ENCODE data around the gene CALU. TPM values are rescaled to one million over a fixed set of nuclear protein-coding genes. Genes with fewer than 3 reads are reported as not detected.

The CALU gene
- total RNA-seq, 1 experiment from 2014 or later: 147 TPM

DNA sequence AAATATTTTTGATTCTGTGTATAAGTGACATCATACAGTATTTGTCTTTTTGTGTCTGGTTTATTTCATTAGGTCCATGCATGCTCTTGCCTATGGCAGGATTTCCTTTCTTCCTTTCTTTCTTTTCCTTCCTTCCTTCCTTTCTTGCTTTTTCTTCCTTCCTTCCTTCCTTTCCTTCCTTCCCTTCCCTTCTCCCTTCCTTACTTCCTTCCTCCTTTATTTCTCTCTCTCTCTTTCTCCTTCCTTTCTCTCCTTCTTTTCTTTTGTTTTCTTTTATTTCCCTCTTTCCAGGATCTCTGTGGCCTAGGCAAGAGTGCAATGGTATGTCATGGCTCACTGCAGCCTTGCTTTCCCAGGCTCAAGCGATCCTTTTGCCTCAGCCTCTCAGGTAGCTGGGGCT, 31.4 kb upstream of the CALU start:
- no peaks in the 10 kb centered on the region for H3K27me3 Mint-ChIP-seq (ENCODE audit: insufficient read depth, unreplicated experiment)
- H3K27ac Mint-ChIP-seq (ENCODE audit: low read depth, unreplicated experiment): no peak overlapping the region
- no peak overlapping the region for H3K4me3 Mint-ChIP-seq (ENCODE audit: unreplicated experiment)
- no peaks in the 10 kb centered on the region for H3K9me3 Mint-ChIP-seq (ENCODE audit: unreplicated experiment)
- CTCF ChIA-PET: interaction anchor here (1.1 kb wide), 1 partner anchor 99 kb away, joined by 4 read pairs; no protein-coding TSS in a partner anchor
- no peak for TF ChIP-seq CTCF (IDR thresholded peaks at IDR 0.05; ENCODE audit: unreplicated experiment)
- no TSS peak for BruUV-seq (replicated peaks)
- H3K4me1 Mint-ChIP-seq (ENCODE audit: insufficient read depth, unreplicated experiment): peaks cover 14% of the 10 kb centered on the region
- POLR2A ChIA-PET: interaction anchor here (1.0 to 1.5 kb wide), 2 partner anchors 8 to 23 kb away, joined by 3 to 4 read pairs; no protein-coding TSS in a partner anchor
- intact Hi-C loops (cut with micrococcal nuclease): no loop called here
- no peaks in the 10 kb centered on the region for H3K36me3 Mint-ChIP-seq (ENCODE audit: insufficient read depth, unreplicated experiment)
- DNase-seq (ENCODE audit: unreplicated experiment): no peak

DNA sequence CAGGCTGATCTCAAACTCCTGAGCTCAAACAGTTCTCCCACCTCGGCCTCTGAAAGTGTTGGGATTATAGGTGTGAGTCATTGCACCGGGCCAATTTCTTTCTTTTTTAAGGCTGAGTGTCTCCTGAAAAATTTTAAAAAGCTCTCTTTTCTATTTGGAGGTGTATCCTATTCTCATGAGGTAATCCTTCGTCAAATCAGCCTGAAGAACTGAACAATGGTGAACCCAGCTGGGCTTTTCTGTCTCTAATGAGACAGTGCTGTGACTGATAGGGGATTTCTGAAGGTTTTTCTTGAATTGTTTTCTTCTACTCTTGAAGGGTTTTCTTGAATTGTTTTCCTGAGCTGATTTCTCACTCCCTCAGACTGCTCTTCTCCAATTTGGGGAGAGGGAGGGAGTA, 30.9 kb upstream of the CALU start:
- intact Hi-C loops (cut with micrococcal nuclease): no loop called here
- BruUV-seq (replicated peaks): no TSS peak
- DNase-seq (ENCODE audit: unreplicated experiment): no peak
- Mint-ChIP-seq H3K27ac (ENCODE audit: low read depth, unreplicated experiment) (no peak overlapping the region), H3K36me3 (ENCODE audit: insufficient read depth, unreplicated experiment) (no peaks in the 10 kb centered on the region), H3K9me3 (ENCODE audit: unreplicated experiment) (no peaks in the 10 kb centered on the region), H3K4me3 (ENCODE audit: unreplicated experiment) (no peak overlapping the region), H3K4me1 (ENCODE audit: insufficient read depth, unreplicated experiment) (peaks cover 14% of the 10 kb centered on the region), H3K27me3 (ENCODE audit: insufficient read depth, unreplicated experiment) (no peaks in the 10 kb centered on the region)
- TF ChIP-seq CTCF (IDR thresholded peaks at IDR 0.05; ENCODE audit: unreplicated experiment): no peak
- CTCF ChIA-PET: interaction anchor here (1.1 kb wide), 1 partner anchor 100 kb away, joined by 4 read pairs; no protein-coding TSS in a partner anchor
- POLR2A ChIA-PET: interaction anchor here (0.6 to 1.5 kb wide), 3 partner anchors 9 to 23 kb away, joined by 3 to 4 read pairs (median 3); no protein-coding TSS in a partner anchor

DNA sequence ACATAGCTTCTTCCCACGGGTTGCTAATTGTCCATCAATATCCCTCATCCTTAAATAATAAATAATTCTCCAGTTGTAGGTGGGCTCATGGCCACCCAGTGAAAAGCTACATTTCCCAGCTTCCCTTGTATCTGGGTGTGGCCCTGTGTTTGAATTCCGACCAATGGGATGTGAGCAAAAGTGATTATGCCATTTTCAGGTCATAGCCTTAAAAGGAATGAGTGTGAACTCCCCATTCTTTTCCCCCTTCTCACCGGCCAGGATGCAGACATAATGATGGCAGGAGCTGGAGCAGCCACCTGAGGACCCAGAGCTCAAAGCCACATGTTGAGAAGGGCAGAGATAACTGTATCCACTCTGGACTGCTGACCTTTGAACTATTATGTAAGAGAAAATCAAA, 30.3 kb upstream of the CALU start:
- TF ChIP-seq CTCF (IDR thresholded peaks at IDR 0.05; ENCODE audit: unreplicated experiment): no peak
- no peaks in the 10 kb centered on the region for H3K36me3 Mint-ChIP-seq (ENCODE audit: insufficient read depth, unreplicated experiment)
- no peak for DNase-seq (ENCODE audit: unreplicated experiment)
- CTCF ChIA-PET: interaction anchor here (1.1 kb wide), 1 partner anchor 100 kb away, joined by 4 read pairs; no protein-coding TSS in a partner anchor
- peaks cover 14% of the 10 kb centered on the region for H3K4me1 Mint-ChIP-seq (ENCODE audit: insufficient read depth, unreplicated experiment)
- intact Hi-C loops (cut with micrococcal nuclease): no loop called here
- no peak overlapping the region for H3K4me3 Mint-ChIP-seq (ENCODE audit: unreplicated experiment)
- BruUV-seq (replicated peaks): no TSS peak
- H3K27ac Mint-ChIP-seq (ENCODE audit: low read depth, unreplicated experiment): no peak overlapping the region
- POLR2A ChIA-PET: interaction anchor here (0.6 to 1.5 kb wide), 3 partner anchors 9 to 24 kb away, joined by 3 to 4 read pairs (median 3); no protein-coding TSS in a partner anchor
- no peaks in the 10 kb centered on the region for H3K9me3 Mint-ChIP-seq (ENCODE audit: unreplicated experiment)
- H3K27me3 Mint-ChIP-seq (ENCODE audit: insufficient read depth, unreplicated experiment): no peaks in the 10 kb centered on the region

DNA sequence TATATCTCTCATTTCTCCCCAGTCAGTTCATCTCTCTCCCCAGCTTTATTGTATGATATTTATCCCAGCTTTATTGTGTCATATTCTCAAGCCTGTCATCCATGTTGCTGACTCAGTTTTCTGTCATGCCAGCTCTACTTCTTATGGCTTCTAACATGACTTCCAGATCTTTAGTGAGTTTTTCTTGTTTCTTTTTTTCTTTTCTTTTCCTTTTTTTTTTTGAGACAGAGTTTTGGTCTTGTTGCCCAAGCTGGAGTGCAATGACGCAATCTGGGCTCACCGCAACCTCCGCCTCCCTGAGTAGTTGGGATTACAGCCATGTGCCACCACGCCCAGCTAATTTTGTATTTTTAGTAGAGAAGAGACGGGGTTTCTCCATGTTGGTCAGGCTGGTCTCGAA, 28.7 kb upstream of the CALU start:
- no peaks in the 10 kb centered on the region for H3K36me3 Mint-ChIP-seq (ENCODE audit: insufficient read depth, unreplicated experiment)
- ChIA-PET CTCF (interaction anchor here (0.6 to 1.0 kb wide), 6 partner anchors 15 to 121 kb away, joined by 3 to 5 read pairs (median 4); no protein-coding TSS in a partner anchor), POLR2A (interaction anchor here (0.7 to 1.6 kb wide), 4 partner anchors 10 to 630 kb away, joined by 3 to 9 read pairs (median 3); no protein-coding TSS in a partner anchor)
- no peak overlapping the region for H3K4me3 Mint-ChIP-seq (ENCODE audit: unreplicated experiment)
- no peak for TF ChIP-seq CTCF (IDR thresholded peaks at IDR 0.05; ENCODE audit: unreplicated experiment)
- H3K4me1 Mint-ChIP-seq (ENCODE audit: insufficient read depth, unreplicated experiment): peaks cover 14% of the 10 kb centered on the region
- H3K27me3 Mint-ChIP-seq (ENCODE audit: insufficient read depth, unreplicated experiment): no peaks in the 10 kb centered on the region
- intact Hi-C loops (cut with micrococcal nuclease): loop anchor here (1.0 kb wide), 1 partner anchor 32 kb away; no protein-coding TSS in a partner anchor
- no peaks in the 10 kb centered on the region for H3K9me3 Mint-ChIP-seq (ENCODE audit: unreplicated experiment)
- H3K27ac Mint-ChIP-seq (ENCODE audit: low read depth, unreplicated experiment): peak overlapping the region; percentile 57
- no TSS peak for BruUV-seq (replicated peaks)
- peak; percentile 75 for DNase-seq (ENCODE audit: unreplicated experiment)

All from MCF 10A (cell line).